Ishikawa (cell line): ENCODE measurements around the gene POLD1.

Source experiments
- CEBPB ChIP-seq: IDR thresholded peaks from 2 replicates; pipeline ENCODE4 v1.6.1; 2012
- CREB1 ChIP-seq: IDR thresholded peaks from 2 replicates; pipeline ENCODE4 v1.6.1; 2012; ENCODE audit warnings: low read depth
- EGR1 ChIP-seq: IDR thresholded peaks from 2 replicates; pipeline ENCODE4 v1.6.1; 2012
- EP300 ChIP-seq: IDR thresholded peaks from 2 replicates; pipeline ENCODE4 v1.6.1; 2012; ENCODE audit warnings: borderline replicate concordance
- FOXM1 ChIP-seq: IDR thresholded peaks from 2 replicates; pipeline ENCODE4 v1.6.1; 2012; ENCODE audit warnings: low read depth, borderline replicate concordance
- NFIC ChIP-seq: IDR thresholded peaks from 2 replicates; pipeline ENCODE4 v1.6.1; 2012
- RAD21 ChIP-seq: IDR thresholded peaks from 2 replicates; pipeline ENCODE4 v1.6.1; 2012; ENCODE audit warnings: low read depth
- TAF1 ChIP-seq: IDR thresholded peaks from 2 replicates; pipeline ENCODE4 v1.6.1; 2012; ENCODE audit warnings: low read depth, mild to moderate bottlenecking
- TCF12 ChIP-seq: IDR thresholded peaks from 2 replicates; pipeline ENCODE4 v1.6.1; 2012; ENCODE audit warnings: low read depth
- TEAD4 ChIP-seq: IDR thresholded peaks from 2 replicates; pipeline ENCODE4 v1.6.1; 2012
- YY1 ChIP-seq: IDR thresholded peaks from 2 replicates; pipeline ENCODE4 v1.6.1; 2012; ENCODE audit warnings: low read depth
- ZBTB7A ChIP-seq: IDR thresholded peaks from 2 replicates; pipeline ENCODE4 v1.6.1; 2012; ENCODE audit warnings: low read depth
- TF ChIP-seq, protein P1 (sequence below): IDR thresholded peaks from 2 replicates; pipeline ENCODE4 v1.6.1; 2012
- TF ChIP-seq, protein P2 (sequence below): IDR thresholded peaks from 2 replicates; pipeline ENCODE4 v1.6.1; 2012
- TF ChIP-seq, protein P3 (sequence below): IDR thresholded peaks from 2 replicates; pipeline ENCODE4 v1.6.1; 2012; ENCODE audit warnings: low read depth, mild to moderate bottlenecking

Gene POLD1

DNA sequence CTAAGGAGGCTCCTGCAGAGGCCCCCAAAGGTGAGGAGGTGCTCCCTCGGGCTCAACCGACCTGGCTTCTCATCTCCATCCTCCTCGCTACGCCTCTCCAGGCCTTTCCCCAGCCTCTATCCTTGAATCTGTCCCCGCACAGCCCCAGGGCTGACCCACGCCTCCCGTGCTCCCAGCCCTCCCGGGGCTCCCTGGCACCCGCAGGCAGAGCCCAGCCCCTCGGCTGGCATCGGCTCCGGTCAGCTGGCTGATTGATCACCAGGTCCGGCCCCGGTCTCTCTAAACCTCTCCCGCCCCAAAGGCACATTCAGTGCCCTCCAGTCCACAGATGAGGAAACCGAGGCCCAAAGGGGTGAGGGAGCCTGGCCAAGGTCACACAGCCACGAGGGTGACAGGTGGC, 51.1 kb downstream of the POLD1 start:
- TF ChIP-seq TCF12 (no peak), TAF1 (no peak), RAD21 (no peak), ZBTB7A (no peak), CREB1 (no peak), TEAD4 (no peak), YY1 (no peak), CEBPB (no peak)
- TF ChIP-seq, protein P1, sequence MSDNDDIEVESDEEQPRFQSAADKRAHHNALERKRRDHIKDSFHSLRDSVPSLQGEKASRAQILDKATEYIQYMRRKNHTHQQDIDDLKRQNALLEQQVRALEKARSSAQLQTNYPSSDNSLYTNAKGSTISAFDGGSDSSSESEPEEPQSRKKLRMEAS = no peak

DNA sequence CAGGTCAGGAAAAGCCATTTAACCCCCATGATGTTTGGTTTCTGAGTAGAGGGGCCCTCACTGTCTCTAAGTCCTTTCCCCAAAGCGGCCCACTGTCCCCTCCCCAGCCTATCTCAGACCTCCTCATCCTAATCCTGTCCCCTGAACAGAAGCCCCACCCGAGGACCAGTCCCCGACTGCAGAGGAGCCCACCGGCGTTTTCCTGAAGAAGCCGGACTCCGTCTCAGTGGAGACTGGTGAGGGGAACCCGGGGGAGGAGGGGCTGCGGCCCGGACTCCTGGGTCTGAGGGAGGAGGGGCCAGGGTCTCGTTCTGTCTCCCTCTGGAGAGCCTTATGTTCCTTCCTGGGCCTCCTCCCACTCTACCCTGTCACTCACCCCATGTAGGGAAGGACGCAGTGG, 51.5 kb downstream of the POLD1 start:
- no peak for TF ChIP-seq EP300
- TF ChIP-seq, protein P2, sequence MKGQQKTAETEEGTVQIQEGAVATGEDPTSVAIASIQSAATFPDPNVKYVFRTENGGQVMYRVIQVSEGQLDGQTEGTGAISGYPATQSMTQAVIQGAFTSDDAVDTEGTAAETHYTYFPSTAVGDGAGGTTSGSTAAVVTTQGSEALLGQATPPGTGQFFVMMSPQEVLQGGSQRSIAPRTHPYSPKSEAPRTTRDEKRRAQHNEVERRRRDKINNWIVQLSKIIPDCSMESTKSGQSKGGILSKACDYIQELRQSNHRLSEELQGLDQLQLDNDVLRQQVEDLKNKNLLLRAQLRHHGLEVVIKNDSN = no peak
- TF ChIP-seq, protein P1 = no peak
- no peak for TF ChIP-seq NFIC
- TF ChIP-seq, protein P3, sequence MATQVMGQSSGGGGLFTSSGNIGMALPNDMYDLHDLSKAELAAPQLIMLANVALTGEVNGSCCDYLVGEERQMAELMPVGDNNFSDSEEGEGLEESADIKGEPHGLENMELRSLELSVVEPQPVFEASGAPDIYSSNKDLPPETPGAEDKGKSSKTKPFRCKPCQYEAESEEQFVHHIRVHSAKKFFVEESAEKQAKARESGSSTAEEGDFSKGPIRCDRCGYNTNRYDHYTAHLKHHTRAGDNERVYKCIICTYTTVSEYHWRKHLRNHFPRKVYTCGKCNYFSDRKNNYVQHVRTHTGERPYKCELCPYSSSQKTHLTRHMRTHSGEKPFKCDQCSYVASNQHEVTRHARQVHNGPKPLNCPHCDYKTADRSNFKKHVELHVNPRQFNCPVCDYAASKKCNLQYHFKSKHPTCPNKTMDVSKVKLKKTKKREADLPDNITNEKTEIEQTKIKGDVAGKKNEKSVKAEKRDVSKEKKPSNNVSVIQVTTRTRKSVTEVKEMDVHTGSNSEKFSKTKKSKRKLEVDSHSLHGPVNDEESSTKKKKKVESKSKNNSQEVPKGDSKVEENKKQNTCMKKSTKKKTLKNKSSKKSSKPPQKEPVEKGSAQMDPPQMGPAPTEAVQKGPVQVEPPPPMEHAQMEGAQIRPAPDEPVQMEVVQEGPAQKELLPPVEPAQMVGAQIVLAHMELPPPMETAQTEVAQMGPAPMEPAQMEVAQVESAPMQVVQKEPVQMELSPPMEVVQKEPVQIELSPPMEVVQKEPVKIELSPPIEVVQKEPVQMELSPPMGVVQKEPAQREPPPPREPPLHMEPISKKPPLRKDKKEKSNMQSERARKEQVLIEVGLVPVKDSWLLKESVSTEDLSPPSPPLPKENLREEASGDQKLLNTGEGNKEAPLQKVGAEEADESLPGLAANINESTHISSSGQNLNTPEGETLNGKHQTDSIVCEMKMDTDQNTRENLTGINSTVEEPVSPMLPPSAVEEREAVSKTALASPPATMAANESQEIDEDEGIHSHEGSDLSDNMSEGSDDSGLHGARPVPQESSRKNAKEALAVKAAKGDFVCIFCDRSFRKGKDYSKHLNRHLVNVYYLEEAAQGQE = no peak
- TF ChIP-seq TCF12 = no peak
- TF ChIP-seq TAF1 = no peak
- no peak for TF ChIP-seq CEBPB
- TF ChIP-seq YY1 = no peak
- TF ChIP-seq TEAD4 = no peak
- no peak for TF ChIP-seq ZBTB7A

DNA sequence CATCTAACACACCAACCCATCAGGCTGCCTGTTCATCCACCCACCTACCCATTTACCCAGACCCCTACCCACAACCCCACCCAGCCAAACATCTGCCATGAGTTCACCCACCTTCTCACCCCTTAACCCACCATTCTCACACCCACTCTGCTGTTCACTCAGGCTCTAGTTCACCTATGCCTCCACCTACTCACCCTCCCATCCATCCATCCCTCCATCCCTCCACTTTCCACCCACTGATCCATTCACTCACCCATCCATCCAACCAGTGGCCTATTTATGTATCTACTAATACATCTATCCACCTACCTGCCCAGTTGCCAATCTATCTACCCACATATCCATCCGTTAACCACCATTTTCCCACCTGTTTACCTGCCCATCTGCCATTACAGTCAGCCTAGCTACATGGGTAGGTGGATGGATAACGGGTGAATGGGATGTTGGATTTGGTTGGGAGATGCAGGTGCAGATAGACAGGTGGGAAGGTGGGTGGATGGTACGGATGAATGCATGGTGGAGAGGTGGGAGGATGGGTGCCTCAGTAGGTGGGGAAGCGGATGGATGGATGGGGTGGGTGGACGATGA, 53.8 kb downstream of the POLD1 start:
- TF ChIP-seq, protein P3 = no peak
- TF ChIP-seq TAF1 = no peak
- TF ChIP-seq, protein P1 = no peak
- no peak for TF ChIP-seq RAD21
- TF ChIP-seq CEBPB = no peak
- TF ChIP-seq CREB1 = no peak
- TF ChIP-seq NFIC = no peak
- TF ChIP-seq EGR1 = no peak

DNA sequence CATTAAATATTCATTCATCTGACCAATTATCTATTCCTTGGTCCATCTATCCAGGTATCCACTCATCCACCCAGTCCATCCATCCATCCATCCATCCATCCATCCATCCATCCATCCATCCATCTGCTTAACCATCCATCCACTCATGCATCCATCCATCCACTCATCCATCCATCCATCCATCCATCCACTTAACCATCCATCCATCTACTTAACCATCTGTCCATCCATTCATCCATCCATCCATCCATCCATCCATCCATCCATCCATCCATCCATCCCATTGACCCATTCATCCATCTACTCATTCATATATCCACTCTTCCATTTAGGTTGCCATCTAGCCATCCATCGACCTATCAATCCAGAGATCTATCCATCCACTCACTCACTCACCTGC, 59.9 kb downstream of the POLD1 start:
- TF ChIP-seq, protein P2 = no peak
- no peak for TF ChIP-seq EGR1
- no peak for TF ChIP-seq NFIC
- TF ChIP-seq EP300 = no peak
- no peak for TF ChIP-seq FOXM1
- TF ChIP-seq YY1 = no peak
- no peak for TF ChIP-seq TCF12

DNA sequence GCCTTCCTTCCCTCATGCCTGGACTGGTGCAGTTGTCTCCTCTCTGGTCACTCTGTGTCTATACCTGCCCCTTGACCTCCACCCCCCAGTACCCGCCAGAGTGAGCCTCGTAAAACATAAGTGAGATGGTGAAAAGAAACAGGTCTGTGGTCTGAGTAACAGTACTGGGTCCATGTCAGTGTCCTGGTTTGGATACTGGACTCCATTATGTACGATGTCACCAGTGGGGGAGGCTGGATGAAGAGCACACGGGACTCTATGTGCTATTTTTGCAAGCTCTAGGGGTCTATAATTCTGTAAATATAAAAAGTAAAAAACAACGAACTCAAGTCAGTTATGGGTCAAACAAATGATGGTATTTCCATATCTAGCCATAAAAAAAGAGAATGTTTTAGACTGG, 62.9 kb downstream of the POLD1 start:
- TF ChIP-seq TCF12 = no peak
- no peak for TF ChIP-seq YY1
- no peak for TF ChIP-seq TEAD4
- TF ChIP-seq TAF1 = no peak
- TF ChIP-seq CREB1 = no peak
- TF ChIP-seq, protein P1 = no peak
- TF ChIP-seq RAD21 = no peak
- no peak for TF ChIP-seq NFIC
- TF ChIP-seq, protein P2 = no peak
- no peak for TF ChIP-seq EP300
- no peak for TF ChIP-seq CEBPB
- TF ChIP-seq ZBTB7A = no peak
- TF ChIP-seq FOXM1 = no peak
- no peak for TF ChIP-seq EGR1

DNA sequence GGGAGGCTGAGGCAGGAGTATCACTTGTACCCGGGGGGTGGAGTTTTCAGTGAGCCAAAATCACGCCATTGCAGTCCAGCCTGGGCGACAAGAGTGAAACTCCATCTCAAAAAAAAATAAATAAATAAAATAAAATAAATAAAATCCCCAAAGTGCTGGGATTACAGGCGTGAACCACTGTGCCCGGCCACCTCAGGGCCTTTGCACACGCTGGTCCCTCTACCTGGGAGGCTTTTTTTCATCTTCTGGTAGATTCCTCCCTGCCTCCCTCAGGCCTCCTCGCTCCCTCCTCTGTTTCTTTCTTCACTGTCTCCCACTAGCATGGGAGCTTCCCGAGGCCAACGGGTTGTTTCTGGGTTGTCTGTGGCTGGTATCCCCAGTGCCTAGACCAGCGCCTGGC, 63.6 kb downstream of the POLD1 start:
- TF ChIP-seq CEBPB (no peak), RAD21 (no peak), NFIC (no peak), ZBTB7A (no peak), CREB1 (no peak), TCF12 (no peak), YY1 (no peak), TAF1 (no peak), TEAD4 (no peak), EGR1 (no peak)
- TF ChIP-seq, protein P1 = no peak
